HEK293T (cell line): Measurements from ENCODE around the gene WEE2.

ENCODE experiments used
- CTCF ChIA-PET: fragments of 350-600 bp; formaldehyde crosslinking; extraction: SDS; loops from one replicate; lab custom pipeline; 2021; ENCODE audit warnings: antibody characterized with exemption, inconsistent platforms; lab: Yijun Ruan, JAX
- POLR2A ChIA-PET: fragments of 350-600 bp; formaldehyde crosslinking; extraction: SDS; loops from one replicate; lab custom pipeline; 2020; ENCODE audit warnings: antibody characterized with exemption, inconsistent platforms; lab: Yijun Ruan, JAX
- DNase-seq: peaks from one replicate; pipeline ENCODE4 v3.0.0; 2012; ENCODE audit warnings: mixed read lengths; ENCODE audit errors: extremely low spot score
- ARNT ChIP-seq: fragments of 450-650 bp; IDR thresholded peaks from 2 replicates; pipeline ENCODE4 v1.6.1; 2017; ENCODE audit warnings: mild to moderate bottlenecking
- BHLHE40 ChIP-seq: fragments of 450-650 bp; IDR thresholded peaks from 2 replicates; pipeline ENCODE4 v1.6.1; 2016; ENCODE audit warnings: mild to moderate bottlenecking, moderate library complexity, borderline replicate concordance
- CTBP1 ChIP-seq: fragments of 450-650 bp; IDR thresholded peaks from 2 replicates; pipeline ENCODE4 v1.6.1; 2016; ENCODE audit warnings: borderline replicate concordance
- ELF4 ChIP-seq: fragments of 450-650 bp; IDR thresholded peaks from 2 replicates; pipeline ENCODE4 v1.6.1; 2017; ENCODE audit warnings: antibody characterized with exemption
- FOXA1 ChIP-seq: fragments of 450-650 bp; IDR thresholded peaks from 2 replicates; pipeline ENCODE4 v1.6.1; 2016; ENCODE audit warnings: mild to moderate bottlenecking
- FOXK2 ChIP-seq: fragments of 450-650 bp; IDR thresholded peaks from 2 replicates; pipeline ENCODE4 v1.6.1; 2016; ENCODE audit warnings: mild to moderate bottlenecking
- FOXM1 ChIP-seq: fragments of 450-650 bp; IDR thresholded peaks from 2 replicates; pipeline ENCODE4 v1.6.1; 2017; ENCODE audit warnings: mild to moderate bottlenecking, borderline replicate concordance
- HDGF ChIP-seq: fragments of 450-650 bp; IDR thresholded peaks from 2 replicates; pipeline ENCODE4 v1.6.1; 2017; ENCODE audit warnings: antibody characterized with exemption, borderline replicate concordance
- L3MBTL2 ChIP-seq: fragments of 450-650 bp; conservative IDR thresholded peaks from 2 replicates; pipeline ENCODE4 v1.6.1; 2016; ENCODE audit warnings: mild to moderate bottlenecking
- LEF1 ChIP-seq: fragments of 450-650 bp; IDR thresholded peaks from 2 replicates; pipeline ENCODE4 v1.6.1; 2017; ENCODE audit warnings: mild to moderate bottlenecking, borderline replicate concordance
- NFRKB ChIP-seq: fragments of 450-650 bp; IDR thresholded peaks from 2 replicates; pipeline ENCODE4 v1.6.1; 2016; ENCODE audit warnings: mild to moderate bottlenecking, moderate library complexity
- PKNOX1 ChIP-seq: fragments of 450-650 bp; IDR thresholded peaks from 2 replicates; pipeline ENCODE4 v1.6.1; 2016
- SP1 ChIP-seq: fragments of 450-650 bp; IDR thresholded peaks from 2 replicates; pipeline ENCODE4 v1.6.1; 2017
- SUZ12 ChIP-seq: fragments of 450-650 bp; IDR thresholded peaks from 2 replicates; pipeline ENCODE4 v1.6.1; 2016; ENCODE audit warnings: mild to moderate bottlenecking
- TARDBP ChIP-seq: fragments of 450-650 bp; IDR thresholded peaks from 2 replicates; pipeline ENCODE4 v1.6.1; 2016
- ZNF384 ChIP-seq: fragments of 450-650 bp; IDR thresholded peaks from 2 replicates; pipeline ENCODE4 v1.6.1; 2016

The WEE2 gene

GRCh38 chr7:141708351-141708750 lies at the start of gene WEE2:
Gene WEE2 (plus strand): TSS chr7:141708353. CDS start chr7:141708759, 406 bp downstream.
- no peak for TF ChIP-seq ARNT
- TF ChIP-seq TARDBP: no peak
- no peak for TF ChIP-seq HDGF
- no peak for TF ChIP-seq SUZ12
- no peak for TF ChIP-seq SP1
- TF ChIP-seq ZNF384: no peak
- TF ChIP-seq FOXM1: no peak
- TF ChIP-seq PKNOX1: no peak
- no peak for TF ChIP-seq FOXA1
- TF ChIP-seq CTBP1: no peak
- TF ChIP-seq NFRKB: no peak
- TF ChIP-seq FOXK2: no peak
- TF ChIP-seq ELF4: no peak
- TF ChIP-seq LEF1: no peak
- TF ChIP-seq BHLHE40: no peak
- TF ChIP-seq L3MBTL2: no peak
- CTCF ChIA-PET: interaction anchor here (0.6 to 1.3 kb wide), 4 partner anchors 8 to 77 kb away, joined by 3 read pairs; no protein-coding TSS in a partner anchor
- POLR2A ChIA-PET: interaction anchor here (1.8 kb wide), 1 partner anchor 30 kb away, joined by 13 read pairs; the partner anchor contains the start of gene SSBP1
- no peak for DNase-seq

- POLR2A ChIA-PET: no interaction called here
- TF ChIP-seq ARNT (no peak), NFRKB (no peak), BHLHE40 (no peak), SUZ12 (no peak), FOXK2 (no peak), L3MBTL2 (no peak), PKNOX1 (no peak), TARDBP (no peak), LEF1 (no peak), ZNF384 (no peak), ELF4 (no peak), FOXA1 (no peak), FOXM1 (no peak), HDGF (no peak)
- DNase-seq: no peak
- CTCF ChIA-PET: interaction anchor here (1.3 kb wide), 1 partner anchor 19 kb away, joined by 3 read pairs; no protein-coding TSS in a partner anchor
These were observed 48.7 kb upstream of the WEE2 start for GRCh38 chr7:141659501-141659900.

- CTCF ChIA-PET: interaction anchor here (1.0 to 1.3 kb wide), 2 partner anchors 10 to 18 kb away, joined by 3 to 4 read pairs; no protein-coding TSS in a partner anchor
- DNase-seq: no peak
- POLR2A ChIA-PET: interaction anchor here (1.3 to 1.4 kb wide), 2 partner anchors 78 to 588 kb away, joined by 4 to 7 read pairs; partner anchors contain the start of gene SSBP1
- TF ChIP-seq FOXK2: no peak
- no peak for TF ChIP-seq FOXM1
- TF ChIP-seq BHLHE40: no peak
- no peak for TF ChIP-seq ZNF384
- no peak for TF ChIP-seq SUZ12
- TF ChIP-seq FOXA1: no peak
- TF ChIP-seq CTBP1: no peak
- TF ChIP-seq L3MBTL2: no peak
- no peak for TF ChIP-seq SP1
- no peak for TF ChIP-seq PKNOX1
- no peak for TF ChIP-seq TARDBP
- TF ChIP-seq HDGF: no peak
These were observed 47.9 kb upstream of the WEE2 start for GRCh38 chr7:141660259-141660658.

GRCh38 chr7:141663081-141663849 lies 44.9 kb upstream of the WEE2 start:
- TF ChIP-seq FOXM1: no peak
- no peak for TF ChIP-seq ARNT
- TF ChIP-seq PKNOX1: no peak
- no peak for TF ChIP-seq ZNF384
- no peak for TF ChIP-seq BHLHE40
- TF ChIP-seq TARDBP: no peak
- TF ChIP-seq SUZ12: no peak
- no peak for TF ChIP-seq FOXK2
- no peak for TF ChIP-seq ELF4
- TF ChIP-seq SP1: no peak
- no peak for TF ChIP-seq L3MBTL2
- DNase-seq: no peak
- CTCF ChIA-PET: interaction anchor here (1.3 kb wide), 1 partner anchor 9 kb away, joined by 4 read pairs; no protein-coding TSS in a partner anchor
- POLR2A ChIA-PET: no interaction called here

GRCh38 chr7:141664450-141664849 lies 43.7 kb upstream of the WEE2 start:
- POLR2A ChIA-PET: no interaction called here
- CTCF ChIA-PET: no interaction called here
- DNase-seq: no peak
- TF ChIP-seq HDGF: no peak
